Trophoblast cell (in vitro differentiated cells and primary cell): ENCODE measurements around the gene TUBGCP3.

Source experiments
- DNase-seq, 2 donors: peaks; one replicate each; pipeline ENCODE4 v3.0.0-alpha.2; 2016
- H2AFZ ChIP-seq: 2 replicates; pipeline ENCODE4 v1.6.1; 2013; ENCODE audit warnings: low read length, moderate library complexity, mild to moderate bottlenecking; ENCODE audit not compliant: insufficient read depth, poor library complexity
- H2AK5ac ChIP-seq: 2 replicates; pipeline ENCODE4 v1.6.1; 2013; ENCODE audit warnings: mild to moderate bottlenecking, low read length
- H2BK120ac ChIP-seq: 2 replicates; pipeline ENCODE4 v1.6.1; 2013; ENCODE audit warnings: low read length, mild to moderate bottlenecking, moderate library complexity; ENCODE audit not compliant: insufficient read depth, poor library complexity
- H2BK12ac ChIP-seq: 2 replicates; pipeline ENCODE4 v1.6.1; 2013; ENCODE audit warnings: mild to moderate bottlenecking, low read length, moderate library complexity
- H2BK5ac ChIP-seq: 2 replicates; pipeline ENCODE4 v1.6.1; 2013; ENCODE audit warnings: low read length, low read depth, moderate library complexity, mild to moderate bottlenecking; ENCODE audit not compliant: poor library complexity
- H3K14ac ChIP-seq: 2 replicates; pipeline ENCODE4 v1.6.1; 2013; ENCODE audit warnings: mild to moderate bottlenecking, low read length
- H3K18ac ChIP-seq: 2 replicates; pipeline ENCODE4 v1.6.1; 2013; ENCODE audit warnings: mild to moderate bottlenecking, low read length
- H3K23ac ChIP-seq: 2 replicates; pipeline ENCODE4 v1.6.1; 2013; ENCODE audit warnings: low read length
- H3K27ac ChIP-seq: 2 replicates; pipeline ENCODE4 v1.5.1; 2013; ENCODE audit warnings: low read depth, mild to moderate bottlenecking, inconsistent platforms, low read length, moderate library complexity
- H3K27me3 ChIP-seq: 2 replicates; pipeline ENCODE4 v1.6.1; 2013; ENCODE audit warnings: inconsistent platforms, mild to moderate bottlenecking, low read length, moderate library complexity; ENCODE audit not compliant: insufficient read depth
- H3K36me3 ChIP-seq, 2 experiments: 1 replicate in 1 of 2; 2 replicates in 1 of 2; pipeline ENCODE4 v1.6.1; 2013; ENCODE audit warnings: low read length in 2 of 2, mild to moderate bottlenecking in 2 of 2, moderate library complexity in 1 of 2; ENCODE audit not compliant: insufficient read depth in 2 of 2, control insufficient read depth in 1 of 2
- H3K4ac ChIP-seq: 2 replicates; pipeline ENCODE4 v1.6.1; 2013; ENCODE audit warnings: low read depth, mild to moderate bottlenecking, low read length, moderate library complexity
- H3K4me1 ChIP-seq, 2 experiments: 1 replicate in 1 of 2; 2 replicates in 1 of 2; pipeline ENCODE4 v1.6.1; 2013; ENCODE audit warnings: low read length in 2 of 2, mild to moderate bottlenecking in 2 of 2, moderate library complexity in 1 of 2; ENCODE audit not compliant: insufficient read depth in 2 of 2, control insufficient read depth in 1 of 2
- H3K4me2 ChIP-seq: 2 replicates; pipeline ENCODE4 v1.6.1; 2013; ENCODE audit warnings: inconsistent platforms, mild to moderate bottlenecking, low read length, moderate library complexity
- H3K4me3 ChIP-seq: 2 replicates; pipeline ENCODE4 v1.5.1; 2013; ENCODE audit warnings: mild to moderate bottlenecking, low read depth, low read length, inconsistent platforms
- H3K79me1 ChIP-seq: one replicate; pipeline ENCODE4 v1.6.1; 2013; ENCODE audit warnings: low read length
- H3K79me2 ChIP-seq: 2 replicates; pipeline ENCODE4 v1.6.1; 2013; ENCODE audit warnings: low read length, mild to moderate bottlenecking; ENCODE audit not compliant: control insufficient read depth, insufficient read depth, poor library complexity
- H3K9ac ChIP-seq: 2 replicates; pipeline ENCODE4 v1.6.1; 2013; ENCODE audit warnings: mild to moderate bottlenecking, low read length
- H3K9me3 ChIP-seq: 2 replicates; pipeline ENCODE4 v1.6.1; 2013; ENCODE audit warnings: low read depth, mild to moderate bottlenecking, control low read depth, inconsistent platforms, low read length; ENCODE audit not compliant: insufficient read depth
- H4K12ac ChIP-seq: 2 replicates; pipeline ENCODE4 v1.6.1; 2013; ENCODE audit warnings: low read depth, mild to moderate bottlenecking, low read length, moderate library complexity
- H4K8ac ChIP-seq: 2 replicates; pipeline ENCODE4 v1.6.1; 2013; ENCODE audit warnings: low read depth, mild to moderate bottlenecking, low read length, moderate library complexity
- H4K91ac ChIP-seq: one replicate; pipeline ENCODE4 v1.6.1; 2013; ENCODE audit warnings: low read depth, mild to moderate bottlenecking, low read length, moderate library complexity
- WGBS: extraction: QIAGEN DNeasy Blood & Tissue Kit; methylation state at CpG from one replicate; pipeline ENCODE4 v1.1.7; 2013; ENCODE audit warnings: missing lambda C conversion rate; ENCODE audit not compliant: insufficient read length, insufficient coverage; ENCODE audit errors: extremely low coverage; 5-methylcytosine and 5-hydroxymethylcytosine counted together

TUBGCP3 gene

DNA sequence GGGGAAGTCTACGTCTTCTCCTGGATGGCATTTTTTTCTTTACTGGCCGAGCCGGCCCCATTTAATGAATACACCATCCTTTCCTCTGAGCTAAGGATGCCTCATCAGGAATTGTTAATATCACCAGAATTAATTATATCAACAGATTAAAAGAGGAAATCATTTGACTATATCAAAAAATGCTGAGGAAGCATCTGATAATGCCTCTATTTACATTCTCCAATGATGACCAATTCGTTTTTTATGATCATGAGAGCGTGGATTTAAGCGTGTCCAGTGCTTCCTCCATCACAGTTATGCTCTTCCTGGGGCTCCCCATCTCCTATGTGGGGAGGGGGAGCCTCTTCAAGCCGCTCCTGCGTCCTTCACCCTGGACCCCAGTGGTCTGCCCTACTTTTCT, 58.7 kb downstream of the TUBGCP3 start:
- Histone ChIP-seq H3K18ac (no peak overlapping the region), H3K27me3 (no peaks in the 10 kb centered on the region), H3K36me3 (peaks cover 7% of the 10 kb centered on the region in 2 experiments), H4K91ac (no peak overlapping the region), H2BK120ac (no peak overlapping the region), H3K23ac (no peak overlapping the region), H2AK5ac (no peak overlapping the region), H4K12ac (no peak overlapping the region), H3K79me1 (no peaks in the 10 kb centered on the region), H3K4me2 (no peak overlapping the region), H3K27ac (no peak overlapping the region), H3K9ac (no peak overlapping the region), H2AFZ (no peak overlapping the region), H2BK12ac (no peak overlapping the region), H3K4ac (no peak overlapping the region), H3K4me3 (no peak overlapping the region), H2BK5ac (no peak overlapping the region), H3K79me2 (no peaks in the 10 kb centered on the region), H3K9me3 (peaks cover 5% of the 10 kb centered on the region), H4K8ac (no peak overlapping the region), H3K4me1 (no peaks in the 10 kb centered on the region), H3K14ac (no peak overlapping the region)
- no CpG with 5 or more reads among the region's 8 CpGs for WGBS
- no peak for DNase-seq

- Histone ChIP-seq H3K23ac (no peak overlapping the region), H3K4me1 (no peaks in the 10 kb centered on the region), H3K4me2 (no peak overlapping the region), H3K79me1 (no peaks in the 10 kb centered on the region), H2AK5ac (no peak overlapping the region), H3K27ac (no peak overlapping the region), H3K36me3 (peaks cover 10 to 14% of the 10 kb centered on the region in 2 experiments), H2BK12ac (no peak overlapping the region), H4K12ac (no peak overlapping the region), H3K4ac (no peak overlapping the region), H4K8ac (no peak overlapping the region), H3K18ac (no peak overlapping the region), H3K27me3 (no peaks in the 10 kb centered on the region), H3K9ac (no peak overlapping the region), H3K9me3 (peaks cover 5% of the 10 kb centered on the region), H3K4me3 (peak overlapping the region; percentile 6), H4K91ac (no peak overlapping the region), H3K79me2 (no peaks in the 10 kb centered on the region), H3K14ac (no peak overlapping the region), H2AFZ (no peak overlapping the region), H2BK120ac (no peak overlapping the region), H2BK5ac (no peak overlapping the region)
- 100% methylated on average over 4 of the region's 9 CpGs for WGBS
- DNase-seq = no peak
Measured at GRCh38 chr13:112526146-112526853, 61.7 kb downstream of the TUBGCP3 start.

- Histone ChIP-seq H3K79me1 (no peaks in the 10 kb centered on the region), H4K12ac (no peak overlapping the region), H3K4me3 (no peak overlapping the region), H4K91ac (no peak overlapping the region), H2BK12ac (no peak overlapping the region), H3K36me3 (peaks cover 10 to 19% of the 10 kb centered on the region in 2 experiments), H3K27me3 (no peaks in the 10 kb centered on the region), H3K9ac (no peak overlapping the region), H3K23ac (no peak overlapping the region), H3K27ac (no peak overlapping the region), H4K8ac (no peak overlapping the region), H2AK5ac (no peak overlapping the region), H3K4ac (no peak overlapping the region), H3K9me3 (peaks cover 5% of the 10 kb centered on the region), H2AFZ (no peak overlapping the region), H2BK5ac (no peak overlapping the region), H3K4me2 (no peak overlapping the region), H2BK120ac (no peak overlapping the region), H3K14ac (no peak overlapping the region), H3K4me1 (no peaks in the 10 kb centered on the region), H3K18ac (no peak overlapping the region), H3K79me2 (no peaks in the 10 kb centered on the region)
- WGBS = no CpG with 5 or more reads among the region's 7 CpGs
- DNase-seq = no peak
Measured at GRCh38 chr13:112525356-112525945, 62.5 kb downstream of the TUBGCP3 start.

DNA sequence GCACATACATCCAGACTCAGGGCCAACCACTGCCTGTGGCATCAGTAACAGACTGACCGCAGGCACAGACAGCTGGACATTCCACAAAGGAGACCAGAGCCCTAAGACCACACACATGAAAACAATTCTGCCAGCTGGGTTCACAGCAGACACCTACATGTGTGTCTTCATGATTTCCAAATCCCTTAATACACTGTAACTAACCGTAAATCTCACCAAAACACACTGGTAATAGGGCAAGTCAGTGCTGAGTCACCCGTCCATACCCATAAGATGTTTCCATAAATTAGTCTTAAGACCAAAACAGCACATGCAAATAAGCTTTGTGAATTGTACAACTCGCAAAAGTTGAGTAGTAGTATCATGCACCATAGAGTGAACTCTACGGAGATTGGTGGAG, 65.4 kb downstream of the TUBGCP3 start:
- H4K12ac ChIP-seq = no peak overlapping the region
- no peak for DNase-seq
- peaks cover 5% of the 10 kb centered on the region for H3K9me3 ChIP-seq
- H3K4ac ChIP-seq = no peak overlapping the region
- H3K4me2 ChIP-seq = no peak overlapping the region
- no peak overlapping the region for H3K18ac ChIP-seq
- no peak overlapping the region for H3K27ac ChIP-seq
- H2BK120ac ChIP-seq = no peak overlapping the region
- H3K36me3 ChIP-seq = peaks cover 9 to 23% of the 10 kb centered on the region in 2 experiments
- H3K79me1 ChIP-seq = no peaks in the 10 kb centered on the region
- H4K8ac ChIP-seq = no peak overlapping the region
- no peak overlapping the region for H4K91ac ChIP-seq
- no peak overlapping the region for H3K14ac ChIP-seq
- no CpG with 5 or more reads among the region's 5 CpGs for WGBS
- peak overlapping the region; percentile 30 for H3K23ac ChIP-seq
- no peak overlapping the region for H3K9ac ChIP-seq
- no peak overlapping the region for H3K4me3 ChIP-seq
- H3K4me1 ChIP-seq = no peaks in the 10 kb centered on the region
- no peaks in the 10 kb centered on the region for H3K27me3 ChIP-seq
- no peaks in the 10 kb centered on the region for H3K79me2 ChIP-seq
- H2AFZ ChIP-seq = no peak overlapping the region
- no peak overlapping the region for H2AK5ac ChIP-seq
- H2BK5ac ChIP-seq = no peak overlapping the region
- H2BK12ac ChIP-seq = no peak overlapping the region
